SH-SY5Y (cell line): ENCODE data around the gene CLSTN2.
A peak's percentile ranks its signal among the peaks of the same experiment; 100 is the strongest.

ENCODE experiments used
- GATA2 ChIP-seq: IDR thresholded peaks from 2 replicates; pipeline ENCODE4 v1.6.1; 2011; ENCODE audit warnings: mild to moderate bottlenecking, low read depth, low read length
- GATA3 ChIP-seq: IDR thresholded peaks from 2 replicates; pipeline ENCODE4 v1.6.1; 2011; ENCODE audit warnings: low read depth, mild to moderate bottlenecking, low read length, moderate library complexity

Gene CLSTN2

DNA sequence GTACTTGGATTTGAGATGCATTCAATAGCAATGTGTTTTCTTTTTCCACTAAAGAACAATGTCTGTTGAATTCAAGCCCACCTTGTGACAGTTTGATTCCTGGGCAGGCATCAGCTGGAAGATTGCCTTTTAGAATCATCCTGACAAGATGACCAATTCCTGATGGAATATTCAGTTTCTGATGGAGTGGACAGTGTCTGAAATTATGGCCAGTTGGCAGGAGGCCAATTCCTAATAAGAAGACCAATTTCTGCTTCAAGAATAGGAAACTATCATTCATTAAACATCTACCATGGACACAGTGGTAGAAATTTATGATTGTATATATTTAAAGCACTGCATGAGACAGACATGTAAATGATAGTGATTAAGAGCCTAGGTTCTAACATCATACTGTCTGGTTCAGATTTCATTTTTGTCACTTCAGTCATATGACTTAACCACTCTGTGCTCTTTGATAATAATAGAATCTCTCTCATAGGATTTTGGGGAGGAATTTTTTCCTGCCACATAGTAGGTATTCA is 133.6 kb downstream of the CLSTN2 start:
- TF ChIP-seq GATA3 (no peak), GATA2 (no peak)

DNA sequence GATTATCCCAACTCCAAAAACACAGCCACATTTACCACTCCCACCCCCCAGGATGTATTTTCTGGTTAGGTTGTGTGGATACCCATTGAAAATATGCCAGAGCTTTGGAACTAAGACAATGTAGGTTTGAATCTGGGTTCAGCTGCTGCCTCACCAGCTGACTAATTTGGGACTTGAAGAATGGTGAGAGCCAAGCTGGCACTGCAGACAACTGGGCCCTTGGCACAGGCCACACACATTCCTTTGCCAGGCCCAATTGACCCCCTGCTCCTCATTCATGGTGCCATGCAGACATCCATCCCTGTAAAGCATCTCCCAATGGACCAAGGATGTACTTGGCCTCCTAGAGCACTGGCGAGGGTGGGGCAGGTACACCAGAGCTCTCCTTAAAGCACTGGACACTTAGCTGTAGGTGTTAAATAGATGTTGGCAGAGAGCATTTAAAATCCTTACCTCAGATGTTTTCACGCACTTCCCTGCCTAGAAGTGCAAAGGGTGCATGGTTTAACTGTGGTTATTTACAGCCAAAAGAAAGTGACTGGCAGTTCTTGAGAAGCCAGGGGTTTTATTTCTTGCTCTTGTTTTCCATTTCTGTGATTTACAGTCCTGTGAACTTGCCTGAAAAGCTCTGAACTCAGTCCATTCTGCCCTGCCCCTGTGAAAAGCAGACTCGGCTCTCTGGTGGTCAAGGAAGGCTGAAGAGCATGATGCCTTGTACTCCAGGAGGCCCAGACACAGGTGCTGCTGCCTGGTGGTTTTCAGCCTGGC is 138.5 kb downstream of the CLSTN2 start:
- TF ChIP-seq GATA2, result no peak
- no peak for TF ChIP-seq GATA3

DNA sequence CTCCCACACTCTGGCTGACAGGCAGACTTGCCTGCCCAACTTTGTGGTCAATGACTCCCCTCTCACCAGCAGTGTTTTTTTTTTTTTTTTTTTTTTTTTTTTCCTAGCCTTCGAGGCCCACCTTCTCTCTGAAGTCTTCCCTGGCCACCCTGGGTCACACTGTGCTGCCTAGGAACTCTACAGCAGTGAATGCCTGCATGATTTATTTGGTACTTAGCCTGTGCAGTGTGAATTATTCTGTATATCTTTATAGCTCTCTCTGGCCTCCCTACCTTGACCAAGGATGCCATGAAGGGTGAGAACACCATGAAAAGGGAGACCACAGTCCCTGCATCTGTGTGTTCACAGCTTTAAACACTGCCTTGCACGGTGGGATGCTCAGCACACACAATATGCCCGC is 141.6 kb downstream of the CLSTN2 start:
- TF ChIP-seq GATA3 (no peak), GATA2 (no peak)

DNA sequence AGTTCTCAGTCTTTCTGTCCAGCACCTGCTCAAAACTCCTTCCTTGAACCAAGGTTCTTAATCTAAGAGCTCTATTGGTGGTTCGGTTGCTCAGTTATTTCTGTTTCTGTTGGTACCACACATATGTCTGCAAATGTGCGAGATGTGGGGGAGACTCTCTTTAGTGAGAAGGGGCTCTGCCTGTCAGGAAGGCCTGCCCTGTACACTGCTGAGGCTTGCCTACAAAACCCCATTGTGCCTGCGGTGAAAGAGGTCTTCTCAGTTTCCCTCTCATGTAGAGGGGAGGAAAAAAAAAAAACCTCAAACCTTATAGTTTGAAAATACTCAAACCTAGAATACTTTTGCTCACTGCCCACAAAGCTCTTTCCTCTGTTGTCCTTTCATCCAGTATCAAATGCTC is 142.4 kb downstream of the CLSTN2 start:
- TF ChIP-seq GATA2, result no peak
- no peak for TF ChIP-seq GATA3

DNA sequence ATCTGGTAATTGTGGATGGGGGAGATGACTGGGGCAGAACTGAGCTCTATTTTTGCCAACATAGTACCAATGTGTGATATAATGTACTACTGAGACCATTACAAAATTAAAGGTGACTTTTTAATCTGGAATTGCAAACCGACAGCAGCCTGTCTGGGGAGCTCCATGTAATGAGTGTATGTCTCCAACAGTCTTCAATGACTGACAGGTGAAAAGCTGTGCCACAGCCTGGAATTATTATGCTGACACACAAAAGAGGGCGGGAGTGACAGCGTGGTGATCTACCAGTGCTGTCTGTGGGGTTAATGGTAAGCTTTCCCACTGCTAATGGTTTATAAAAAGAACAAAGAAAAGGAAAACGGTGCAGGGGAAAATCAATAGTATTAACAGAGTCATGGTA is 143.4 kb downstream of the CLSTN2 start:
- no peak for TF ChIP-seq GATA2
- TF ChIP-seq GATA3, result no peak

DNA sequence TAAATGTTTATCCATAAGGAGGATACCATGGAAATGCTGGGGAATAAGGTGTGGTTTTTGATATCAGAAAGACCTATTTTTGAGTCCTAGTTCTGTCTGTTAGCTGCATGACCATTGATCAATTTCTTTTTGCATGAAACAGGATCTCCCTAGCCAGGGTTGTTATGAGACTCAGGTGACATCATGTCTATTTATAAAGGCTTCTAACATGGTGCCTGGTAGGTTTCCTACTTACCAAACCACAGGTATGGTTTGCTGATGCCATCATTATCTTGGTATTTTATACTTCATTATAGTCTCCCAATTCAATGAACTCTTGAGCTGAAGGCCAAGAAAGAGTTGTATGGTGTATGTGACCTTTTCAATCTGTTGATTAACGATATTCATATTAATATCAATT is 144.0 kb downstream of the CLSTN2 start:
- no peak for TF ChIP-seq GATA2
- no peak for TF ChIP-seq GATA3

DNA sequence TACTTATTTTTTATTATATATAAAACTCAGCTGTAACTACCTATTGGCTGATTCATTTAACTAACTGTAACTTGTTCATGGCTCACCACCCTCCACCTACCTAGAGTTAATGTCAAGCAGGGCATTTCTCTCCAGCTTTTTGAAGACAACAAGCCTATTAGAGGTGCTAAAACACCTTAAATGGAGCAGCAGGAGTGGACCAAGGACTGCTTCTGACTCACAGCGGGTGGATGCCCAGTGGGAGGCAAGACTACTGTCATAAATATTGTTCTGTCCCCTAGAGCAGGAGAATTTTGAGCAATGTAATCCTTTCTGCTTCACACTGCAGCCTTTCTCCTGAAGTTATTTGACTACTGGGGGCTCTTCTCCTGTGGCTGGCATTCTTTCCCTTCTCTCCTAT is 146.9 kb downstream of the CLSTN2 start:
- no peak for TF ChIP-seq GATA2
- no peak for TF ChIP-seq GATA3

DNA sequence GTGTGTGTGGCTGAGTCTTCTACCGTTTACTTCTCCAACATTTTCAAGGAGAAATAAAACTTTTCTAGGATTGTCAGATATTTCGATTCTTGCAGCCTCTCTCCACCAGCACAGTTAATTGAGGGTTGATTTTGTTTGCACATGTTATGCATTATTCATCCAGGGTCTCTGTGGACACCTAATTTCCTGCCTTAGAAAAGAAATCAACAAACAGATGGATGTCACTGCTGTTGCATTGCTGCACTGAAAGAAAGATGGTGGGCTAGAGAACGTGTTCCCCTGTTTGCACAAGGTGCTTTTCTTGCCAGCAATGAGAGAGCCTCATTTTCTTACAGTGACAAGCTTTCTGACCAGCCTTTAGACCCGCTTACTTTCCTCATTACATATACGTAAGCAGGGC is 150.0 kb downstream of the CLSTN2 start:
- TF ChIP-seq GATA3, result no peak
- no peak for TF ChIP-seq GATA2

DNA sequence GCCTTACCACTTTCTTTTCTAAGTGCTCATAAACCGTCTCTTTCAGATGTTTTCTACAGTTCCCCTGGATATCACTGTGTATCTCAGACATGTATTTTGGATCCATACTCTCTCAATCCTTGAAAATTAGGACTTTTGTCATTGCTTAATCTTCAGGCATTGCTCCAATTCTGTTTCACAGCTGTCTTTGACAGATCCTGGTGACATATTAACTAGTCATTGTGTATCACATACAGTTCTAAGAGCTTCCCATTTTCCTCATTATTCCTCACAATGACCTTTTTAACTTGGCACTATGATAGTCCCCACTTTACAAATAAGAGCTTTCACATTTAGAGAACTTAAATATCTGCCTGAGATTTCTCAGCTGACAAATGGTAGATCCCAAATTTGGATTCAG is 151.7 kb downstream of the CLSTN2 start:
- TF ChIP-seq GATA2, result no peak
- TF ChIP-seq GATA3, result no peak

DNA sequence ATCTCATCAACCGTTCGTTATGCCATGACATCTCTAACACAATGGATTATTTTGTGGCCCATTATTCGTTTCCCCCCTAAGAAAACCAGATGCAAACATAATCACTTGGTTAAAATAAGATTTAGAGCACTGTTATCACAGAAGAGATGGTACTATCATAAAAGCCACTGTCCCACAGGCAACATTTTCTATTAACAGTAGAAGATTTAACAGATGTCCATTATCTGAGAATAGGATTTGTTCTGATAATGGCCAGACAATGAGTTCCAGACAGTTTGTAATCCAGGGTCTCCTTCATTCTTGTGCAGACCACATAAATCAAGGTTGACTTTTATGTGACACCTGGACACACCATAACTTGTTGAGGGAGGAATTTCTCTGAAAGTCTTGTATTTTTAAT is 153.1 kb downstream of the CLSTN2 start:
- peak; percentile 95 for TF ChIP-seq GATA3
- TF ChIP-seq GATA2, result peak; percentile 77

DNA sequence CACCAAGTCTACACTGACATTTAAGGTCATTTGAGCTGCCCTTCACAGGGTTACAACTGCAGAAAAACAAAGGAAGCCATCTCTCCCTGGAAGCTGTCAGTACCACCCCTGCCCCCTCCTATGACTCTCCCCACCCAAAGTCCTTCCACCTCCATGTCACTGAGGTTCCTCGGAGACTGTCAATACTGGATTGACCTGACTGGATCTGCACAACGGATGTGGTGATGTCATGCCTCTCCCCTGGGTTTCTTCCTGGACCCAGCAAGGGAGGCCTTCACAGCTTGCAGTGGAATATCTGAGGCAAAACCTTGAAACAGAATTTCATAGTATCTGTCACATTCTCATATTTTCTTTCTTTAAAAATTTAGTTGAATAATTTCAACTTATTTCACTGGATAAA is 153.5 kb downstream of the CLSTN2 start:
- TF ChIP-seq GATA2 (no peak), GATA3 (no peak)

DNA sequence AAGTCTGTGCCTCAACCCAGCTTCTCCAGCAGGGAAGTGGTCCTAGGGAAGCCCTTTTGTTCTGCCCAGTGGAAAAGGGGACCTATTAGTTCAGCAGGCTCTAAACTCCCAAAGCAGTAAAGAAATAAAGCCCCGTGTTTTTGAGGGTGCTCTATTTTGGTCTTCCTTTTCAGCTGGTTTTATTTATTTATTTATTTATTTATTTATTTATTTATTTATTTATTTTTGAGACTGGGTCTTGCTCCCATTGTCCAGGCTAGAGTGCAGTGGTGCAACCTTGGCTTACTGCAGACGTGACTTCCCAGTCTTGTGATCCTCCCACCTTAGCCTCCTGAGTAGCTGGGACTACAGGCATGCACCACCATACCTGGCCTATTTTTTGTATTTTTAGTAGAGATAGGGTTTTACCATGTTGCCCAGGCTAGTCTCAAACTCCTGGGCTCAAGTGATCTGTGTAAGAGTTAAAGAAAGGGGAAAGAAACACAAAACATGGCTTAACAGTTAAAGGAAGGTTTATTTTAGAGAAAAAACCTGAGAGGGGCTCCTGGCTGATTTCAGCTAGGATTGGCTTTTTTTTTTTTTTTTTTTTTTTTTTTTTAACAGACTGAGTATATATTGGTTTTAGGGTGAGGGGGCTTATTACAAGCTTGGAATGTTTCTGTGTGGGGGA is 154.6 kb downstream of the CLSTN2 start:
- TF ChIP-seq GATA2 (no peak), GATA3 (no peak)

DNA sequence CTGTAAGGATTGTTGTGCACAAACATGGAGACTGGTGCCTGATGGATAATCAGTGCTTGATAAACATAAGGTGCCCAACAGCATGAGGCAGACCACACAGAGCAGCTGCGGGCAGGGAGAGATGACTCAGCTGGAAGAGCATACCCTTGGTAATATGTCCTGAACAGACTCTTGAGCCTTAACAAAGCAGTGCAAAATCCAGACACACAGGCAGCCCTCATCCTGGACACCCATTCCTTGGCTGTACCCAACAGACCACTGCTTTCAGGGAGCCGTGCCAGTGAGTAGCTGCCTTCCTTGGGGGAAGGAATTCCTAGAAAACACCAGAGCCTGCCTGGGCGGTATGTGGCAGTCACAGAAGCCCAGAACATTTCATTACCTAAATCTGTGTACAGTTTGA is 156.2 kb downstream of the CLSTN2 start:
- TF ChIP-seq GATA2 (no peak), GATA3 (no peak)

DNA sequence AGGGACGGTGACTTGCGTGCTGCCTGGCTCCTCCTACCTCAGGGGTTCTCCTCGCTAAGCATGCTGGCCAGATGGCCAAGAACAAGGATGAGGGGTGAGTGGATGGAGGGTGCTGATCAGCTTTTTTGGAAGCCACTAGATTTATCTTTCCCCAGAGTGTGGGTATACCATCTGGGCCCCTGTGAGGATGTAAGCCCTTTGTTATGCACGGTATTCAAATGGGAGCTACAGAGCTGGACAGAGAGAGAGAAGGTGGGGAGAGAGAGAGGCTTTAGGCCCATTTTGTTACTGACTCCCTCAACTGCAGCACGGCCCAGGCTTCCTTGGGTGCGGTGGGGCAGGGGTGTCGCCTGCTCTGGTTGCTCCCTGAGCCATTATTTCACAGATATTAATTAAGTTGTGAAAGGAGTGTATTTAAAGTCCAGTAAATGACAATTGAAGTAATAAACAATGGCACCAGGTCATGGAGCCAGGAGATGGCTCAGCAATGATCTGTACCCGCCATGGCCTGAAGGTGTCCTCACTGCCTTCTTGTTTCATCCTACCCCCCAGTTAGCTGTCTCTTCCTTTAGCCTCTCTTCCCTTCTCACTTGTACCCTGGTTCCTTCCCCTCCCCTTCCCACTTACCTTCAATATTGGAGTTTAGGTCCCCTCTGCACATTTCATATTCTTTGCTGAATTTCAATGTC is 158.0 kb downstream of the CLSTN2 start:
- no peak for TF ChIP-seq GATA2
- TF ChIP-seq GATA3, result no peak

DNA sequence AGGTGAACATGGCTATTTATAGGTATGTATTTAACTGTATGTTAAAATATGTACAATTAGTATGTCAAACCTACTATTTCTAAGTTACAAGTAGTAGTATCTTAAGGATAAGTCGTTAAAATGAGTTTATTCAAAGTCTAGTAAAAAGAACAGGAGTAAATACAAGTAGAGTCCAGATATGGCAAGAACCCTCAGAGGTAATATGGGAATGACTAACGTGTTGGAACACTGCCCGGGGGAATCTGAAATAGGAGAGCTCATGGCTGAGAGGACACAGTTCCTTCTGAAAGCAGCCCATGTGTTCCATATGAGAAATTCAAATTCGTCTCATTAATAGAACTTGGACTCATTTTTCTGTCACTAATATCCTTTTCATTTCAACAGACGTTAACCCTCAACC is 158.8 kb downstream of the CLSTN2 start:
- TF ChIP-seq GATA2 (no peak), GATA3 (no peak)

DNA sequence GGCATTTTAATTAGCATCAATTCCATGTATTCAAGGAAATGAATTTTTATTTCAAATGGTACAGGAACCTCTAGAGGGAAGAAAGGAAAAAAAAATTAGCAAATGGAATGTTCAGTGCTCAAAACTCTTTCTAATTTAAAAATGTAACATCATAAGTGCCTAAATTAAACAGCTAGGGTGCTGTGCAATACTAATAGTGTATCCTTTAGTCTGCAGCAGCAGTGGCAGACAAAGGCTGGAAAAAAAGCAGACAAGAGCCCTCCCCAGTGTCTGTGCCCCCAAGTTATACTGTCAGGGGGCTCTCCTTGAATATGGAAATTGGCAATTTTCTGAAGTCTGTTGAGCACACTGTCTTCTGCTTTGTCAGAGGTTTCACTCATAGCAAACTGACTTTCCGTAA is 159.5 kb downstream of the CLSTN2 start:
- TF ChIP-seq GATA2, result no peak
- TF ChIP-seq GATA3, result no peak
